Measurements from ENCODE around the gene CHD9.

- TF ChIP-seq CTCF (IDR thresholded peaks at IDR 0.05; ENCODE audit: low read length) (no peak), EZH2 (IDR thresholded peaks at IDR 0.05; ENCODE audit: borderline replicate concordance, low read length) (no peak)
Measured at GRCh38 chr16:53285236-53285635, 230.4 kb downstream of the CHD9 start.

All from OCI-LY1 (cell line).